ENCODE data around the gene WDR49.
A peak's percentile ranks its signal among the peaks of the same experiment; 100 is the strongest.

Gene WDR49

GRCh38 chr3:167487556-167487955 is 166.2 kb downstream of the WDR49 start:
- no peak for DNase-seq (ENCODE audit: low spot score)

GRCh38 chr3:167484551-167484950 is 169.2 kb downstream of the WDR49 start:
- DNase-seq (ENCODE audit: low spot score) = no peak

- DNase-seq (ENCODE audit: low spot score) = no peak
Measured at GRCh38 chr3:167483708-167484475, 169.8 kb downstream of the WDR49 start.

- no peak for DNase-seq (ENCODE audit: low spot score)
Measured at GRCh38 chr3:167481164-167481563, 172.6 kb downstream of the WDR49 start.

GRCh38 chr3:167480748-167481147 is 173.0 kb downstream of the WDR49 start:
- DNase-seq (ENCODE audit: low spot score) = no peak

GRCh38 chr3:167473863-167474262 is 179.9 kb downstream of the WDR49 start, which contains the start of gene SERPINI2:
TSS of gene SERPINI2 (minus strand) at chr3:167474042. CDS start at chr3:167471834, 2,208 bp downstream.
- DNase-seq (ENCODE audit: low spot score) = no peak

- DNase-seq (ENCODE audit: low spot score) = no peak
Measured at GRCh38 chr3:167469381-167469780, 184.4 kb downstream of the WDR49 start.

- peak; percentile 30 for DNase-seq (ENCODE audit: low spot score)
Measured at GRCh38 chr3:167467848-167468611, 185.7 kb downstream of the WDR49 start.

- no peak for DNase-seq (ENCODE audit: low spot score)
Measured at GRCh38 chr3:167466966-167467365, 186.8 kb downstream of the WDR49 start.

- no peak for DNase-seq (ENCODE audit: low spot score)
Measured at GRCh38 chr3:167456157-167456799, 197.5 kb downstream of the WDR49 start.

GRCh38 chr3:167453815-167454214 is 199.9 kb downstream of the WDR49 start:
- DNase-seq (ENCODE audit: low spot score) = no peak

GRCh38 chr3:167451282-167451681 is 202.5 kb downstream of the WDR49 start:
- DNase-seq (ENCODE audit: low spot score) = no peak

- no peak for DNase-seq (ENCODE audit: low spot score)
Measured at GRCh38 chr3:167450675-167451074, 203.1 kb downstream of the WDR49 start.

GRCh38 chr3:167450195-167450594 is 203.5 kb downstream of the WDR49 start:
- no peak for DNase-seq (ENCODE audit: low spot score)

- no peak for DNase-seq (ENCODE audit: low spot score)
Measured at GRCh38 chr3:167445491-167445890, 208.3 kb downstream of the WDR49 start.

GRCh38 chr3:167441256-167441655 is 212.5 kb downstream of the WDR49 start:
- DNase-seq (ENCODE audit: low spot score) = no peak

- no peak for DNase-seq (ENCODE audit: low spot score)
Measured at GRCh38 chr3:167437428-167438139, 216.2 kb downstream of the WDR49 start.
